ENCODE measurements around the gene WDTC1. TPM values are rescaled to one million over a fixed set of nuclear protein-coding genes. Genes with fewer than 3 reads are reported as not detected.

WDTC1 gene
- total RNA-seq, 1 experiment from 2014 or later = 26.6 TPM

DNA sequence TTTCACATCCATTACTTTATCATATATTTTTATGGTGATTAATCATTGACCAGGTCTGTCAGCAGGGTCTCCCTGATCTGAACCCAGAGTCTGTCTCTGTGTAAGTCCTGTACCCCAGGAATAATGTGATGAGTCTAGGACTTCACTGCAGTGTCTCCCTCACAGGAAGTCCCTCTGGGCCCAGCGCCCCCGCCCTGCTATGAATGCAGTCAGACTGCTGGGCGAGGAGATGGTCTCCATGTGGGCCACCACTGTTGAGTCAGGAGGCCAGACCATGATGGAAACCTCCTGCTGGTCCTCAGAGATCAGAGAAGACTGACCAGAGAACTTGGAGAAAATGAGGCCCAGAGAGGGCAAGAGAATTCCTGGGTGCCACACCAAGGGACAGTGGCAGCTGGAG lies 97.0 kb downstream of the WDTC1 start (continued):
- TF ChIP-seq, protein P1, sequence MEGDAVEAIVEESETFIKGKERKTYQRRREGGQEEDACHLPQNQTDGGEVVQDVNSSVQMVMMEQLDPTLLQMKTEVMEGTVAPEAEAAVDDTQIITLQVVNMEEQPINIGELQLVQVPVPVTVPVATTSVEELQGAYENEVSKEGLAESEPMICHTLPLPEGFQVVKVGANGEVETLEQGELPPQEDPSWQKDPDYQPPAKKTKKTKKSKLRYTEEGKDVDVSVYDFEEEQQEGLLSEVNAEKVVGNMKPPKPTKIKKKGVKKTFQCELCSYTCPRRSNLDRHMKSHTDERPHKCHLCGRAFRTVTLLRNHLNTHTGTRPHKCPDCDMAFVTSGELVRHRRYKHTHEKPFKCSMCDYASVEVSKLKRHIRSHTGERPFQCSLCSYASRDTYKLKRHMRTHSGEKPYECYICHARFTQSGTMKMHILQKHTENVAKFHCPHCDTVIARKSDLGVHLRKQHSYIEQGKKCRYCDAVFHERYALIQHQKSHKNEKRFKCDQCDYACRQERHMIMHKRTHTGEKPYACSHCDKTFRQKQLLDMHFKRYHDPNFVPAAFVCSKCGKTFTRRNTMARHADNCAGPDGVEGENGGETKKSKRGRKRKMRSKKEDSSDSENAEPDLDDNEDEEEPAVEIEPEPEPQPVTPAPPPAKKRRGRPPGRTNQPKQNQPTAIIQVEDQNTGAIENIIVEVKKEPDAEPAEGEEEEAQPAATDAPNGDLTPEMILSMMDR (IDR thresholded peaks at IDR 0.05 in 2 of 3, conservative IDR thresholded peaks at IDR 0.05 in 1 of 3; ENCODE audit: borderline replicate concordance in 1 of 3, insufficient read depth in 1 of 3, low read depth in 2 of 3, low read length in 2 of 3) = no peak
- TF ChIP-seq SP1 (IDR thresholded peaks at IDR 0.05; ENCODE audit: low read depth) (no peak), ELF1 (IDR thresholded peaks at IDR 0.05; ENCODE audit: borderline replicate concordance, low read depth) (no peak), CBX3 (IDR thresholded peaks at IDR 0.05; ENCODE audit: low read depth) (no peak), CEBPB (IDR thresholded peaks at IDR 0.05; ENCODE audit: low read depth) (no peak), TCF7L2 (IDR thresholded peaks at IDR 0.05; ENCODE audit: borderline replicate concordance, extremely low read depth, insufficient read depth, insufficient read length) (no peak), SIN3A (IDR thresholded peaks at IDR 0.05; ENCODE audit: low read depth) (no peak), ZNF274 (IDR thresholded peaks at IDR 0.05; ENCODE audit: low read depth, low read length) (no peak)
- TF ChIP-seq, protein P2, sequence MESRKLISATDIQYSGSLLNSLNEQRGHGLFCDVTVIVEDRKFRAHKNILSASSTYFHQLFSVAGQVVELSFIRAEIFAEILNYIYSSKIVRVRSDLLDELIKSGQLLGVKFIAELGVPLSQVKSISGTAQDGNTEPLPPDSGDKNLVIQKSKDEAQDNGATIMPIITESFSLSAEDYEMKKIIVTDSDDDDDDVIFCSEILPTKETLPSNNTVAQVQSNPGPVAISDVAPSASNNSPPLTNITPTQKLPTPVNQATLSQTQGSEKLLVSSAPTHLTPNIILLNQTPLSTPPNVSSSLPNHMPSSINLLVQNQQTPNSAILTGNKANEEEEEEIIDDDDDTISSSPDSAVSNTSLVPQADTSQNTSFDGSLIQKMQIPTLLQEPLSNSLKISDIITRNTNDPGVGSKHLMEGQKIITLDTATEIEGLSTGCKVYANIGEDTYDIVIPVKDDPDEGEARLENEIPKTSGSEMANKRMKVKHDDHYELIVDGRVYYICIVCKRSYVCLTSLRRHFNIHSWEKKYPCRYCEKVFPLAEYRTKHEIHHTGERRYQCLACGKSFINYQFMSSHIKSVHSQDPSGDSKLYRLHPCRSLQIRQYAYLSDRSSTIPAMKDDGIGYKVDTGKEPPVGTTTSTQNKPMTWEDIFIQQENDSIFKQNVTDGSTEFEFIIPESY (IDR thresholded peaks at IDR 0.05; ENCODE audit: extremely low read depth, insufficient replicate concordance, low read length) = no peak

DNA sequence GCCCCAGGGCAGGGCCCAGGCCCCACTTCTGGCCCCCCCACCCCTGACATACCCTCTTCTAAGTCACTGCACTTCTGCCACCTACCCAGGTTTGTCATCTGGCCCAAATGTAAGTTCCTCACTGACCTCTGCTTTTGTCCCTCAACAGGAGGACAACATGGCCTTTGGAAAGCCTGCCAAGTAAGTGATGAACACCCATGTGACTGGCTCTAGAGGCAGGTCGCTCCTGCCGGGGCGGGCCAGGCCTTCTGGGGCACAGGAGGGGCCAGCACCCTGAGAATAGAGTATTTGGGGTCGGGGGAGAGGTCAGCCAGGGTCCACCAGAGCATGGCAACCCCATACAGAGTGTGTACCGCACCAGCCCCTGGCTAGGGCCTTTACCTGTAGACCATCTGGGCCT lies 97.5 kb downstream of the WDTC1 start:
- intact Hi-C loops (cut with micrococcal nuclease) = no loop called here

More for the DNA sequence above, 97.5 kb downstream of the WDTC1 start:
- ChIA-PET POLR2A (interaction anchor here (1.2 kb wide), 1 partner anchor 12 kb away, joined by 3 read pairs; no protein-coding TSS in a partner anchor), CTCF (interaction anchor here (0.7 to 2.2 kb wide), 9 partner anchors 10 to 66 kb away, joined by 3 to 13 read pairs (median 6); partner anchors contain the start of genes GPR3 and SYTL1), RAD21 (ENCODE audit: low non-redundant PET in 1 of 2, low total read pairs in 2 of 2, uncharacterized antibody in 2 of 2, unreplicated experiment in 2 of 2) (interaction anchor here in 1 of 2 experiments (0.9 kb wide), 1 partner anchor 37 kb away, joined by 3 read pairs; no protein-coding TSS in a partner anchor)
- ATAC-seq (no peak), DNase-seq (ENCODE audit: low read depth, low spot score) (no peak)
- Histone ChIP-seq H3K27me3 (ENCODE audit: insufficient read depth, low read length) (no peaks in the 10 kb centered on the region), H3K27ac (ENCODE audit: low read depth, low read length) (no peak overlapping the region; the same call in 1 of the 2 replicates), H4K20me1 (ENCODE audit: insufficient read depth) (no peaks in the 10 kb centered on the region), H3K4me1 (ENCODE audit: control insufficient read depth in 1 of 2, insufficient read depth in 2 of 2, low read length in 2 of 2) (no peaks in the 10 kb centered on the region), H3K4me2 (ENCODE audit: low read length) (no peak overlapping the region), H3K9ac (ENCODE audit: low read length) (no peak overlapping the region), H2AFZ (ENCODE audit: low read depth, low read length, poor library complexity, severe bottlenecking) (no peak overlapping the region), H3K79me2 (ENCODE audit: insufficient read depth, low read length) (peaks cover 39% of the 10 kb centered on the region), H3K9me3 (ENCODE audit: control insufficient read depth in 1 of 2, insufficient read depth in 1 of 2, low read depth in 1 of 2, low read length in 2 of 2) (no peaks in the 10 kb centered on the region), H3K36me3 (ENCODE audit: control insufficient read depth in 1 of 2, insufficient read depth in 2 of 2, low read length in 2 of 2) (peaks cover 20 to 40% of the 10 kb centered on the region in 2 experiments), H3K9me2 (ENCODE audit: insufficient read depth) (no peaks in the 10 kb centered on the region), H3K4me3 (replicated peaks in 1 of 2; ENCODE audit: low read depth in 1 of 2, low read length in 2 of 2) (no peak overlapping the region)
- TF ChIP-seq, protein P3, sequence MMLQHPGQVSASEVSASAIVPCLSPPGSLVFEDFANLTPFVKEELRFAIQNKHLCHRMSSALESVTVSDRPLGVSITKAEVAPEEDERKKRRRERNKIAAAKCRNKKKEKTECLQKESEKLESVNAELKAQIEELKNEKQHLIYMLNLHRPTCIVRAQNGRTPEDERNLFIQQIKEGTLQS (IDR thresholded peaks at IDR 0.05) = no peak
- TF ChIP-seq YY1 (IDR thresholded peaks at IDR 0.05; ENCODE audit: extremely low read depth, insufficient replicate concordance, low read depth, low read length) = no peak
- TF ChIP-seq TCF7L2 (IDR thresholded peaks at IDR 0.05; ENCODE audit: borderline replicate concordance, extremely low read depth, insufficient read depth, insufficient read length) = no peak
- TF ChIP-seq JUND (IDR thresholded peaks at IDR 0.05) = no peak
- no peak for TF ChIP-seq FOSL1 (IDR thresholded peaks at IDR 0.05; ENCODE audit: low read depth)
- TF ChIP-seq SRF (IDR thresholded peaks at IDR 0.05; ENCODE audit: low read depth) = no peak
- no peak for TF ChIP-seq RAD21 (IDR thresholded peaks at IDR 0.05; ENCODE audit: low read depth)
- TF ChIP-seq ZNF274 (IDR thresholded peaks at IDR 0.05; ENCODE audit: low read depth, low read length) = no peak
- TF ChIP-seq POLR2A (IDR thresholded peaks at IDR 0.05; ENCODE audit: borderline replicate concordance, extremely low read depth, insufficient read depth, insufficient read length) = no peak
- no peak for TF ChIP-seq SIN3A (IDR thresholded peaks at IDR 0.05; ENCODE audit: low read depth)
- TF ChIP-seq CEBPB (IDR thresholded peaks at IDR 0.05; ENCODE audit: low read depth) = no peak
- BruUV-seq (replicated peaks) = no TSS peak

Measured in HCT116 (cell line).